Breast epithelium (tissue), 4 donors: ENCODE measurements around the gene MAPK8IP1. TPM values are rescaled to one million over a fixed set of nuclear protein-coding genes. Genes with fewer than 3 reads are reported as not detected.
A peak's percentile ranks its signal among the peaks of the same experiment; 100 is the strongest.

Experiments
- DNase-seq, 2 donors: peaks; one replicate each; pipeline ENCODE4 v3.0.0-alpha.2; 2019; ENCODE audit warnings: low spot score in 2 of 2
- H3K27ac ChIP-seq, 2 donors: fragments of 200-600 bp; sonication (generic) in 1 of 2; one replicate each; pipeline ENCODE4 v1.5.1; 2016 to 2019; ENCODE audit warnings: mild to moderate bottlenecking in 1 of 2
- H3K27me3 ChIP-seq, 2 donors: fragments of 200-600 bp; sonication (generic) in 1 of 2; one replicate each; pipeline versions ENCODE4 v1.5.1 to v1.6.0; 2017 to 2019; ENCODE audit warnings: control low read depth in 1 of 2, mild to moderate bottlenecking in 1 of 2
- H3K36me3 ChIP-seq: fragments of 200-600 bp; one replicate; pipeline ENCODE4 v1.5.1; 2019
- H3K4me1 ChIP-seq, 2 donors: fragments of 200-600 bp; sonication (generic); one replicate each; pipeline ENCODE4 v1.5.1; 2016 to 2019; ENCODE audit warnings: control low read depth in 1 of 2
- H3K4me3 ChIP-seq, 3 donors: fragments of 200-600 bp; sonication (generic); 1 replicate in 2 of 3; 2 replicates in 1 of 3; pipeline ENCODE4 v1.5.1; 2016 to 2019; ENCODE audit warnings: mild to moderate bottlenecking in 3 of 3, moderate library complexity in 2 of 3
- H3K9me3 ChIP-seq, 2 donors: fragments of 200-600 bp; sonication (generic) in 1 of 2; one replicate each; pipeline ENCODE4 v1.5.1; 2016 to 2019; ENCODE audit warnings: control low read depth in 1 of 2
- POLR2A ChIP-seq: fragments of 450-650 bp; IDR thresholded peaks from one replicate; pipeline ENCODE4 v1.6.1; 2016; ENCODE audit warnings: antibody characterized with exemption, mild to moderate bottlenecking, moderate library complexity
- POLR2AphosphoS5 ChIP-seq, 3 donors: sonication (generic); formaldehyde crosslinking; IDR thresholded peaks; one replicate each; pipeline ENCODE4 v1.6.1; 2017; ENCODE audit warnings: antibody characterized with exemption in 3 of 3
- intact Hi-C: fragments of 100-400 bp; cut with DNase I; formaldehyde crosslinking; loops from one replicate; pipeline ENCODE4 v1.15.1; 2023; ENCODE audit warnings: low total_unique reads
- total RNA-seq, 3 donors: library from RNA; depleted of rRNA; stranded (reverse); fragments of >200 nt; gene quantifications; one replicate each; pipeline ENCODE4 v1.1.0, GENCODE V29; 2016
- TF ChIP-seq, protein P1 (sequence below), 3 donors: fragments of 450-650 bp; IDR thresholded peaks; one replicate each; pipeline ENCODE4 v1.5.1; 2016 to 2017; ENCODE audit warnings: antibody characterized with exemption in 3 of 3, mild to moderate bottlenecking in 3 of 3, moderate library complexity in 3 of 3

The MAPK8IP1 gene
- total RNA-seq, 3 donors from 2014 or later: 5.4 to 7.2 (median 5.9) TPM

DNA sequence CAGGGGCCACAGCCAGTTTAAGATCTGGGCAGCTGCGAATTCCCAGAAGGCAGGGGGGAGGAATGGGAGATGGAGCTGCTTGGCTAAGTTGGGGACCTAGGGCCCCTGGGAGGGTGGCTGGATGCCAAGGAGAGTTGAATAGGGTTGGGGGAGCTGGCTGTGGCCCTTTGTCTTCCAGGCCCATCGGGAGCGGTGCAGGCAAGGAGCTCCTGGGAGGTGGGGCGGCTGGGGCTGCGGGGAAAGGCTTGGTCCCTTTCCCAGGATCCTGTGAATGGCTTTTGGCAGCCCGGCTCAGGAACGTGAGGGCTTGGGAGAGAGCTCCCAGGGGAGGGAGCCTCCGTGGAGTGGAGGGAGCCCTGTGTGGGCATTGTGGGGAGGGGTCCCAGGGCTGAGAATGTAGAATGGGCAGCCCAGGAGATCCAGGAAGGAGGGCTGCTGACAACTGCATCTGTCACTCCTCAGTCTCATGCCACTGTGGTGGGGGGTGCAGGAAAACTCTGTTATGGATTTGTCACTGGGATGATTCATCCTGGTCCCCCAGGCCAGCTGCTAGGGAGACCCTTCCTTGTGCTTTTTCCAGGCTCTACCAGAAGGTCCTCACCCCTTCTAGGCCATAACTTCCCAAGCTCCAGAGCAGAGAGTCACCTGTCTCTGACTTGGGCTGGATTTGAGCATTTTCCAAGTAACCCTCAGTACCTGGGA, 15.6 kb downstream of the MAPK8IP1 start:
- intact Hi-C loops: no loop called here
- DNase-seq: no peak
- TF ChIP-seq POLR2AphosphoS5 (IDR thresholded peaks at IDR 0.05): no peak
- TF ChIP-seq, protein P1, sequence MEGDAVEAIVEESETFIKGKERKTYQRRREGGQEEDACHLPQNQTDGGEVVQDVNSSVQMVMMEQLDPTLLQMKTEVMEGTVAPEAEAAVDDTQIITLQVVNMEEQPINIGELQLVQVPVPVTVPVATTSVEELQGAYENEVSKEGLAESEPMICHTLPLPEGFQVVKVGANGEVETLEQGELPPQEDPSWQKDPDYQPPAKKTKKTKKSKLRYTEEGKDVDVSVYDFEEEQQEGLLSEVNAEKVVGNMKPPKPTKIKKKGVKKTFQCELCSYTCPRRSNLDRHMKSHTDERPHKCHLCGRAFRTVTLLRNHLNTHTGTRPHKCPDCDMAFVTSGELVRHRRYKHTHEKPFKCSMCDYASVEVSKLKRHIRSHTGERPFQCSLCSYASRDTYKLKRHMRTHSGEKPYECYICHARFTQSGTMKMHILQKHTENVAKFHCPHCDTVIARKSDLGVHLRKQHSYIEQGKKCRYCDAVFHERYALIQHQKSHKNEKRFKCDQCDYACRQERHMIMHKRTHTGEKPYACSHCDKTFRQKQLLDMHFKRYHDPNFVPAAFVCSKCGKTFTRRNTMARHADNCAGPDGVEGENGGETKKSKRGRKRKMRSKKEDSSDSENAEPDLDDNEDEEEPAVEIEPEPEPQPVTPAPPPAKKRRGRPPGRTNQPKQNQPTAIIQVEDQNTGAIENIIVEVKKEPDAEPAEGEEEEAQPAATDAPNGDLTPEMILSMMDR (IDR thresholded peaks at IDR 0.05): no peak

DNA sequence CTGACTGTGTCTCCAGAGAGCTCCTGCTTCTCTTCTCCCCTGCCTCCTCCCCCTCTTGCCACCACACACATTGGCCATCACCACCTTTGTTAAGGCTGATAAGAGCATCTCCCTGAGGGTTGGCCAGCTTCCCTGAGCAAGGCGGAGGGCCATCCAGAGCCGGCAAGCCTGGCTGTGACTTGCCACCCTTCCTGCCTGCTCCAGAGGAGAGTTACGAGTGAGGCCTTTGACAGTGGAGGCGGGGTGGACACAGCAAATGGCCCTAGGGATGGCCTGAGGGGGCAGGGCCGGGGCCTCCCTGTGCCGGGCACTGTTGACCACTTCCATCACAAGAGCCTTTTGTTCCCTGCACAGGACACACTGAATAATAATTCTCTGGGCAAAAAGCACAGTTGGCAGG, 16.2 kb downstream of the MAPK8IP1 start:
- Histone ChIP-seq H3K36me3 (no peaks in the 10 kb centered on the region), H3K27me3 (no peaks in the 10 kb centered on the region), H3K27ac (no peak overlapping the region), H3K4me1 (peaks cover 4 to 6% of the 10 kb centered on the region in 2 donors), H3K4me3 (no peak overlapping the region), H3K9me3 (no peaks in the 10 kb centered on the region)
- TF ChIP-seq, protein P1 (IDR thresholded peaks at IDR 0.05): no peak
- no peak for TF ChIP-seq POLR2A
- no peak for TF ChIP-seq POLR2AphosphoS5 (IDR thresholded peaks at IDR 0.05)
- intact Hi-C loops: no loop called here
- no peak for DNase-seq

More for the DNA sequence above, 15.6 kb downstream of the MAPK8IP1 start:
- H3K36me3 ChIP-seq: no peaks in the 10 kb centered on the region
- H3K9me3 ChIP-seq: no peaks in the 10 kb centered on the region
- peak overlapping the region; percentile 23 to 36 for H3K27ac ChIP-seq
- peaks cover 4 to 6% of the 10 kb centered on the region in 2 donors for H3K4me1 ChIP-seq
- no peaks in the 10 kb centered on the region for H3K27me3 ChIP-seq
- H3K4me3 ChIP-seq: peak overlapping the region; percentile 52 to 84 (median 63)

DNA sequence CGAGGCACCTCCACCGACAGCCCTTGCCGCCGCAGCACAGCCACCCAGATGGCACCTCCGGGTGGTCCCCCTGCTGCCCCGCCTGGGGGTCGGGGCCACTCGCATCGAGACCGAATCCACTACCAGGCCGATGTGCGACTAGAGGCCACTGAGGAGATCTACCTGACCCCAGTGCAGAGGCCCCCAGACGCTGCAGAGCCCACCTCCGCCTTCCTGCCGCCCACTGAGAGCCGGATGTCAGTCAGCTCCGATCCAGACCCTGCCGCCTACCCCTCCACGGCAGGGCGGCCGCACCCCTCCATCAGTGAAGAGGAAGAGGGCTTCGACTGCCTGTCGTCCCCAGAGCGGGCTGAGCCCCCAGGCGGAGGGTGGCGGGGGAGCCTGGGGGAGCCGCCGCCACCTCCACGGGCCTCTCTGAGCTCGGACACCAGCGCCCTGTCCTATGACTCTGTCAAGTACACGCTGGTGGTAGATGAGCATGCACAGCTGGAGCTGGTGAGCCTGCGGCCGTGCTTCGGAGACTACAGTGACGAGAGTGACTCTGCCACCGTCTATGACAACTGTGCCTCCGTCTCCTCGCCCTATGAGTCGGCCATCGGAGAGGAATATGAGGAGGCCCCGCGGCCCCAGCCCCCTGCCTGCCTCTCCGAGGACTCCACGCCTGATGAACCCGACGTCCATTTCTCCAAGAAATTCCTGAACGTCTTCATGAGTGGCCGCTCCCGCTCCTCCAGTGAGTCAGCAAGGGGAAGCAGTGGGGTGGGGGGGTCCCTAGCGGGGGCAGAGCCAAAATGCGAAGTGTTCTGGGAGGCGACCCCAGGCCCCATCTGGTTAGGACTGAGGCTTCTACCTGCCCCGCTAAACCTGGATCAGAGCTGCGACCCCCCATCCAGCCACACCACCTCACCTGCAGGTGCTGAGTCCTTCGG, 17.3 kb downstream of the MAPK8IP1 start:
- TF ChIP-seq, protein P1 (IDR thresholded peaks at IDR 0.05): no peak
- no peak for TF ChIP-seq POLR2AphosphoS5 (IDR thresholded peaks at IDR 0.05)
- no peak for TF ChIP-seq POLR2A
- Histone ChIP-seq H3K36me3 (no peaks in the 10 kb centered on the region), H3K4me3 (no peak overlapping the region), H3K27me3 (no peaks in the 10 kb centered on the region), H3K27ac (no peak overlapping the region), H3K9me3 (no peaks in the 10 kb centered on the region), H3K4me1 (peaks cover 4 to 6% of the 10 kb centered on the region in 2 donors)
- intact Hi-C loops: no loop called here
- DNase-seq: no peak

DNA sequence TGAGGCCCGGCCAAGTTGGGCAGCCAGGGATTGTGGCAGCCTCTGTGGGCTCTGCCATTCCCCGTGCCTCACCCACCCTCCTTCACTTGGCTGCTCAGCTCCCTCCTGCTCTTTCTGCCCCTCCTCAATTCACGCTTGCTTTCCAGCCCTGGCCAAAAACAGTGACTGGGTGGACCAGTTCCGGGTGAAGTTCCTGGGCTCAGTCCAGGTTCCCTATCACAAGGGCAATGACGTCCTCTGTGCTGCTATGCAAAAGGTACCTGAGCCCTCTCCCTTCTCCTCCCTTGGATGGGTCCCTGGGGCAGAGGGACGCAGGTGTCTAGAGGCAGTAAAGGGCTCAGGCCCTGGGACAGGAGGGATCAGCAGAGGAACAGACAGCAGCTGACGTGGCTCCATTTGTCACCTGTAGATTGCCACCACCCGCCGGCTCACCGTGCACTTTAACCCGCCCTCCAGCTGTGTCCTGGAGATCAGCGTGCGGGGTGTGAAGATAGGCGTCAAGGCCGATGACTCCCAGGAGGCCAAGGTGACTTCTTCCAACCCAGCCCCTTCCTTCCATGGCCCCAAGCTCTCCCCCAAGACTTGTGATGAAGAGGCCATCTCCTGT, 19.0 kb downstream of the MAPK8IP1 start:
- intact Hi-C loops: no loop called here
- TF ChIP-seq POLR2AphosphoS5 (IDR thresholded peaks at IDR 0.05) (no peak), POLR2A (no peak)
- TF ChIP-seq, protein P1 (IDR thresholded peaks at IDR 0.05): no peak
- no peak overlapping the region for H3K4me3 ChIP-seq
- H3K36me3 ChIP-seq: no peaks in the 10 kb centered on the region
- no peak overlapping the region for H3K27ac ChIP-seq
- H3K27me3 ChIP-seq: no peaks in the 10 kb centered on the region
- no peaks in the 10 kb centered on the region for H3K9me3 ChIP-seq
- DNase-seq: no peak
- peaks cover 4 to 6% of the 10 kb centered on the region in 2 donors for H3K4me1 ChIP-seq
